H54 (cell line): ENCODE data around the gene WDR87.
"Not testable (repeated sequence)": the region's sequence is repeated elsewhere in the genome, so short reads cannot be mapped to it uniquely, and the experiment has no call there.

ENCODE experiments used
- DNase-seq: peaks from one replicate; pipeline ENCODE4 v3.0.0; 2011; ENCODE audit warnings: low spot score, mixed read lengths; ENCODE audit not compliant: insufficient read length
- FAIRE-seq: peaks from 3 replicates; lab custom pipeline; 2011; peaks lifted over from hg19 to GRCh38; lab: Jason Lieb, UNC
- POLR2A ChIP-seq: IDR thresholded peaks from 2 replicates; pipeline ENCODE4 v1.6.1; 2011; ENCODE audit warnings: low read depth, mild to moderate bottlenecking, low read length

Gene WDR87

GRCh38 chr19:37877147-37877546 lies 29.2 kb downstream of the WDR87 start:
- FAIRE-seq (no peak), DNase-seq (no peak)
- TF ChIP-seq POLR2A: no peak

GRCh38 chr19:37876032-37876431 lies 30.4 kb downstream of the WDR87 start:
- FAIRE-seq: no peak
- no peak for TF ChIP-seq POLR2A

GRCh38 chr19:37874784-37875183 lies 31.6 kb downstream of the WDR87 start:
- TF ChIP-seq POLR2A: no peak
- FAIRE-seq (no peak), DNase-seq (no peak)

More at GRCh38 chr19:37876032-37876431, 30.4 kb downstream of the WDR87 start:
- no peak for DNase-seq

GRCh38 chr19:37872383-37872782 lies 34.0 kb downstream of the WDR87 start:
- no peak for DNase-seq
- TF ChIP-seq POLR2A: no peak
- FAIRE-seq: no peak

- DNase-seq: no peak
- TF ChIP-seq POLR2A: no peak
- FAIRE-seq: no peak
Measured at GRCh38 chr19:37869766-37870340, 36.5 kb downstream of the WDR87 start.

- FAIRE-seq (no peak), DNase-seq (no peak)
- TF ChIP-seq POLR2A: no peak
Measured at GRCh38 chr19:37867831-37868230, 38.6 kb downstream of the WDR87 start.

- not testable (repeated sequence) for DNase-seq, FAIRE-seq
Measured at GRCh38 chr19:37865930-37866329, 40.5 kb downstream of the WDR87 start.

- FAIRE-seq: no peak
- DNase-seq: no peak
- no peak for TF ChIP-seq POLR2A
Measured at GRCh38 chr19:37864501-37864900, 41.9 kb downstream of the WDR87 start.

- no peak for TF ChIP-seq POLR2A
- DNase-seq (no peak), FAIRE-seq (no peak)
Measured at GRCh38 chr19:37855098-37855497, 51.3 kb downstream of the WDR87 start.

- FAIRE-seq (peak; percentile 38), DNase-seq (no peak)
- no peak for TF ChIP-seq POLR2A
Measured at GRCh38 chr19:37845932-37846331, 60.5 kb downstream of the WDR87 start.
